ENCODE data around the gene CIBAR2.

CIBAR2 gene

DNA sequence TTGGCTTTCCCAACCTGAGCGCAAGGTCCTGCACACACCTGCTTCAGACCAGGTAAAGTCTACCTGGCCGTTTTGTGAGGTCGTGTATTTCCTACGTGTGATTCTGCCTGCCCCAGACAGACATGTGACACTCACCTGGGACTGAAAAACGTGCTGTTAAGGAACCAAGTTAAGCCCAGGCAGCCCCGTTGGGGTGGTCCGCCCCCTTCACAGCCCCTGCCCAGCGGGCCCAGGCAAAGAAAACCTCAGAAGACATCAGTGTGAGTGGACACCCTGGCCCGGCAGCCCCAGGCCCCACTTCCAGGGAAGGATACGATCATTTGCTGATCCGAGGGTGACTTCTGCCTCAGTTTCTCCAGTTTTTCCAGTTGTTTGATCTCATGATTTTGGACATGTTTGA is 4.7 kb downstream of the CIBAR2 start:
- Histone ChIP-seq H3K4me1 (ENCODE audit: control insufficient read depth, insufficient read depth, low read length) (no peaks in the 10 kb centered on the region), H3K9me3 (ENCODE audit: control insufficient read depth, insufficient read depth, low read depth, low read length) (no peaks in the 10 kb centered on the region), H3K36me3 (ENCODE audit: control insufficient read depth in 2 of 2, insufficient read depth in 1 of 2, low read length in 2 of 2) (no peaks in the 10 kb centered on the region), H3K27ac (ENCODE audit: extremely low read depth, low read depth, low read length) (no peak overlapping the region), H3K4me3 (ENCODE audit: low read depth, low read length) (no peak overlapping the region)
- POLR2A ChIA-PET, result no interaction called here
- no peak for TF ChIP-seq ZNF677 (tag by site-specific recombination; IDR thresholded peaks at IDR 0.05)
- CTCF ChIA-PET, result no interaction called here

DNA sequence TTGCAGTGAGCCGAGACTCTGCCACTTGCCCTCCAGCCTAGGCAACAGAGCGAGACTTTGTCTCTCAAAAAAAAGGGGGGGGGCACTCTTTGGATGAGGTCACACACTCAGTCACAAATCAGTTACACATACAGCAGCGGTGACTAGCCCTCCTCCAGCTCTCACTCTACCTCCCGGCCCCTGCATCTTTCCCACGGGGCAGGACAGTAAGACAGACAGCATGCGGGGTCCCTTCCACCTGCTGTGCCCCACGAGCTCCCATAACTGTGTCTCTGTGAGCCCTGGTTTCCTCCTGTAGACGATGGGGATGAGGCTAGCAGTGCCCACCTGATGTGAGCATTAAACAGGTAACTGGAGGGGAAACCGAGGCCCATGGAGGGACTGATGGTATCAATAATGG is 5.2 kb downstream of the CIBAR2 start:
- H3K9me3 ChIP-seq (ENCODE audit: control insufficient read depth, insufficient read depth, low read depth, low read length), result no peaks in the 10 kb centered on the region
- CTCF ChIA-PET, result interaction anchor here (0.5 kb wide), 1 partner anchor 127 kb away, joined by 3 read pairs; no protein-coding TSS in a partner anchor
- H3K4me3 ChIP-seq (ENCODE audit: low read depth, low read length), result no peak overlapping the region
- POLR2A ChIA-PET, result no interaction called here
- TF ChIP-seq ZNF274 (IDR thresholded peaks at IDR 0.05; ENCODE audit: low read length) (no peak), ZNF274 (tag by site-specific recombination; IDR thresholded peaks at IDR 0.05; ENCODE audit: borderline replicate concordance) (no peak), HOXC10 (CRISPR knock-in tag; IDR thresholded peaks at IDR 0.05) (no peak), ZNF677 (tag by site-specific recombination; IDR thresholded peaks at IDR 0.05) (no peak), ZNF830 (tag by site-specific recombination; IDR thresholded peaks at IDR 0.05; ENCODE audit: low read depth) (no peak), ZNF791 (tag by site-specific recombination; IDR thresholded peaks at IDR 0.05) (no peak)
- TF ChIP-seq, protein P1, sequence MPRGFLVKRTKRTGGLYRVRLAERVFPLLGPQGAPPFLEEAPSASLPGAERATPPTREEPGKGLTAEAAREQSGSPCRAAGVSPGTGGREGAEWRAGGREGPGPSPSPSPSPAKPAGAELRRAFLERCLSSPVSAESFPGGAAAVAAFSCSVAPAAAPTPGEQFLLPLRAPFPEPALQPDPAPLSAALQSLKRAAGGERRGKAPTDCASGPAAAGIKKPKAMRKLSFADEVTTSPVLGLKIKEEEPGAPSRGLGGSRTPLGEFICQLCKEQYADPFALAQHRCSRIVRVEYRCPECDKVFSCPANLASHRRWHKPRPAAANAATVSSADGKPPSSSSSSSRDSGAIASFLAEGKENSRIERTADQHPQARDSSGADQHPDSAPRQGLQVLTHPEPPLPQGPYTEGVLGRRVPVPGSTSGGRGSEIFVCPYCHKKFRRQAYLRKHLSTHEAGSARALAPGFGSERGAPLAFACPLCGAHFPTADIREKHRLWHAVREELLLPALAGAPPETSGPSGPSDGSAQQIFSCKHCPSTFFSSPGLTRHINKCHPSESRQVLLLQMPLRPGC (tag by site-specific recombination; IDR thresholded peaks at IDR 0.05), result no peak
- H3K4me1 ChIP-seq (ENCODE audit: control insufficient read depth, insufficient read depth, low read length), result no peaks in the 10 kb centered on the region
- no peaks in the 10 kb centered on the region for H3K36me3 ChIP-seq (ENCODE audit: control insufficient read depth in 2 of 2, insufficient read depth in 1 of 2, low read length in 2 of 2)
- no peak overlapping the region for H3K27ac ChIP-seq (ENCODE audit: extremely low read depth, low read depth, low read length)

DNA sequence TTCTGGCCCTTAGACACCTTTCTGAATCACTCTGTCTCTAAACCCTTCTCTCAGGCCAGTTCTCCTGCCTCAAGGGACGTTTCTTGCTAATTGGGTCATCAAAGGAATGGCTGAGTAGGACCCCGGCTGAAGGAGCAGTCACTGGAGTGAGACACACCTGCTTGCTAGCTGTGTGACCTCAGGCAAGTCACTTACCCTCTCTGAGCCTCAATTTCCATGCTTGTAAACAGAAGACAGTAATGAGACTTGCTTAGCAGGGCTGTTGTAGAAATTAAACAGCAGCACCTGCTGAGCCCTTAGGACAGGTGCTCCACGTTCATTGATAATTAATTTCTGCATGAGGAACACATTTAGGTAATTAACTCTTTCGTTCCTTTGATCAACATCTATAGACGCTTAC is 6.8 kb downstream of the CIBAR2 start:
- H3K4me1 ChIP-seq (ENCODE audit: control insufficient read depth, insufficient read depth, low read length), result no peaks in the 10 kb centered on the region
- no peak overlapping the region for H3K4me3 ChIP-seq (ENCODE audit: low read depth, low read length)
- H3K36me3 ChIP-seq (ENCODE audit: control insufficient read depth in 2 of 2, insufficient read depth in 1 of 2, low read length in 2 of 2), result no peaks in the 10 kb centered on the region
- TF ChIP-seq ZNF768 (tag by site-specific recombination; IDR thresholded peaks at IDR 0.05), result peak; percentile 80
- no peak for TF ChIP-seq ZNF529 (tag by site-specific recombination; IDR thresholded peaks at IDR 0.05; ENCODE audit: insufficient replicate concordance)
- TF ChIP-seq ZNF202 (tag by site-specific recombination; IDR thresholded peaks at IDR 0.05; ENCODE audit: borderline replicate concordance), result no peak
- TF ChIP-seq ZNF707 (tag by site-specific recombination; IDR thresholded peaks at IDR 0.05), result no peak
- no peak for TF ChIP-seq ZNF248 (tag by site-specific recombination; IDR thresholded peaks at IDR 0.05)
- no peak for TF ChIP-seq ZNF121 (tag by site-specific recombination; IDR thresholded peaks at IDR 0.05)
- TF ChIP-seq ZNF510 (tag by site-specific recombination; IDR thresholded peaks at IDR 0.05; ENCODE audit: insufficient replicate concordance), result no peak
- H3K9me3 ChIP-seq (ENCODE audit: control insufficient read depth, insufficient read depth, low read depth, low read length), result no peaks in the 10 kb centered on the region
- CTCF ChIA-PET, result interaction anchor here (0.7 to 1.5 kb wide), 2 partner anchors 10 to 200 kb away, joined by 4 to 7 read pairs; no protein-coding TSS in a partner anchor
- H3K27ac ChIP-seq (ENCODE audit: extremely low read depth, low read depth, low read length), result no peak overlapping the region
- POLR2A ChIA-PET, result no interaction called here

DNA sequence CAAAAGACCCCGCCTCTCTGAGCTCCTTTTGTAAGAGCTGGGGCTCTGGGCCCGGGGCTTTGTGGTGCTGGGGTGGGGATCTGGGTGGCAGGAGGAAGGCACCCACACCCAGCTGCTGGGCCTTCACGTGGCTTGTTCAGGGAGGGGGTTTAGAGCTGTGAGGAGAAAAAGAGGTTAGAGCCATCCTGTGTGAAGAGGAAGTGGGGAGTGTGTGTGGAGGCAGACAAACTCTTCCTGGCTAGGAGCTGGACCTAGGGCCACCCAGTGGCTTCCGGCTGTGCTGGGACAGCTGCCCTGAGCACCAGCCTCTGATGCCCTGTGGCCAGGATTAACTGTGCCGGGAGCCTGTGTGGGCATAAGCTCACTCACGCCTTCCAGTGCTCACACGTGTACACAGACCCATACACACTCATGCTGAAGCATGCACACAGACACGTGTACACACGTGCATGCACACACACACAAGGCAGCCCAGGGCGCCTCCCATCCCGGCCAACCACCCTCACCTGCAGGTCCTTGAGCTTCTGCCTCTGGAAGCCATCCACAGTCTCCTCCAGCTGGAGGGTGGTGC is 7.4 kb downstream of the CIBAR2 start:
- CTCF ChIA-PET, result interaction anchor here (0.6 to 1.5 kb wide), 3 partner anchors 10 to 201 kb away, joined by 4 to 7 read pairs (median 5); no protein-coding TSS in a partner anchor
- Histone ChIP-seq H3K9me3 (ENCODE audit: control insufficient read depth, insufficient read depth, low read depth, low read length) (no peaks in the 10 kb centered on the region), H3K4me3 (ENCODE audit: low read depth, low read length) (no peak overlapping the region), H3K4me1 (ENCODE audit: control insufficient read depth, insufficient read depth, low read length) (no peaks in the 10 kb centered on the region), H3K36me3 (ENCODE audit: control insufficient read depth in 2 of 2, insufficient read depth in 1 of 2, low read length in 2 of 2) (no peaks in the 10 kb centered on the region), H3K27ac (ENCODE audit: extremely low read depth, low read depth, low read length) (no peak overlapping the region)
- POLR2A ChIA-PET, result no interaction called here
- TF ChIP-seq ZNF621 (tag by site-specific recombination; IDR thresholded peaks at IDR 0.05) (no peak), ZFP3 (tag by site-specific recombination; IDR thresholded peaks at IDR 0.05; ENCODE audit: low read depth) (no peak), GLI4 (tag by site-specific recombination; IDR thresholded peaks at IDR 0.05) (no peak), ZNF510 (tag by site-specific recombination; IDR thresholded peaks at IDR 0.05; ENCODE audit: insufficient replicate concordance) (no peak), ZNF416 (tag by site-specific recombination; IDR thresholded peaks at IDR 0.05) (no peak)
- TF ChIP-seq, protein P2, sequence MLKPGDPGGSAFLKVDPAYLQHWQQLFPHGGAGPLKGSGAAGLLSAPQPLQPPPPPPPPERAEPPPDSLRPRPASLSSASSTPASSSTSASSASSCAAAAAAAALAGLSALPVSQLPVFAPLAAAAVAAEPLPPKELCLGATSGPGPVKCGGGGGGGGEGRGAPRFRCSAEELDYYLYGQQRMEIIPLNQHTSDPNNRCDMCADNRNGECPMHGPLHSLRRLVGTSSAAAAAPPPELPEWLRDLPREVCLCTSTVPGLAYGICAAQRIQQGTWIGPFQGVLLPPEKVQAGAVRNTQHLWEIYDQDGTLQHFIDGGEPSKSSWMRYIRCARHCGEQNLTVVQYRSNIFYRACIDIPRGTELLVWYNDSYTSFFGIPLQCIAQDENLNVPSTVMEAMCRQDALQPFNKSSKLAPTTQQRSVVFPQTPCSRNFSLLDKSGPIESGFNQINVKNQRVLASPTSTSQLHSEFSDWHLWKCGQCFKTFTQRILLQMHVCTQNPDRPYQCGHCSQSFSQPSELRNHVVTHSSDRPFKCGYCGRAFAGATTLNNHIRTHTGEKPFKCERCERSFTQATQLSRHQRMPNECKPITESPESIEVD (tag by site-specific recombination; IDR thresholded peaks at IDR 0.05), result no peak
- TF ChIP-seq, protein P3, sequence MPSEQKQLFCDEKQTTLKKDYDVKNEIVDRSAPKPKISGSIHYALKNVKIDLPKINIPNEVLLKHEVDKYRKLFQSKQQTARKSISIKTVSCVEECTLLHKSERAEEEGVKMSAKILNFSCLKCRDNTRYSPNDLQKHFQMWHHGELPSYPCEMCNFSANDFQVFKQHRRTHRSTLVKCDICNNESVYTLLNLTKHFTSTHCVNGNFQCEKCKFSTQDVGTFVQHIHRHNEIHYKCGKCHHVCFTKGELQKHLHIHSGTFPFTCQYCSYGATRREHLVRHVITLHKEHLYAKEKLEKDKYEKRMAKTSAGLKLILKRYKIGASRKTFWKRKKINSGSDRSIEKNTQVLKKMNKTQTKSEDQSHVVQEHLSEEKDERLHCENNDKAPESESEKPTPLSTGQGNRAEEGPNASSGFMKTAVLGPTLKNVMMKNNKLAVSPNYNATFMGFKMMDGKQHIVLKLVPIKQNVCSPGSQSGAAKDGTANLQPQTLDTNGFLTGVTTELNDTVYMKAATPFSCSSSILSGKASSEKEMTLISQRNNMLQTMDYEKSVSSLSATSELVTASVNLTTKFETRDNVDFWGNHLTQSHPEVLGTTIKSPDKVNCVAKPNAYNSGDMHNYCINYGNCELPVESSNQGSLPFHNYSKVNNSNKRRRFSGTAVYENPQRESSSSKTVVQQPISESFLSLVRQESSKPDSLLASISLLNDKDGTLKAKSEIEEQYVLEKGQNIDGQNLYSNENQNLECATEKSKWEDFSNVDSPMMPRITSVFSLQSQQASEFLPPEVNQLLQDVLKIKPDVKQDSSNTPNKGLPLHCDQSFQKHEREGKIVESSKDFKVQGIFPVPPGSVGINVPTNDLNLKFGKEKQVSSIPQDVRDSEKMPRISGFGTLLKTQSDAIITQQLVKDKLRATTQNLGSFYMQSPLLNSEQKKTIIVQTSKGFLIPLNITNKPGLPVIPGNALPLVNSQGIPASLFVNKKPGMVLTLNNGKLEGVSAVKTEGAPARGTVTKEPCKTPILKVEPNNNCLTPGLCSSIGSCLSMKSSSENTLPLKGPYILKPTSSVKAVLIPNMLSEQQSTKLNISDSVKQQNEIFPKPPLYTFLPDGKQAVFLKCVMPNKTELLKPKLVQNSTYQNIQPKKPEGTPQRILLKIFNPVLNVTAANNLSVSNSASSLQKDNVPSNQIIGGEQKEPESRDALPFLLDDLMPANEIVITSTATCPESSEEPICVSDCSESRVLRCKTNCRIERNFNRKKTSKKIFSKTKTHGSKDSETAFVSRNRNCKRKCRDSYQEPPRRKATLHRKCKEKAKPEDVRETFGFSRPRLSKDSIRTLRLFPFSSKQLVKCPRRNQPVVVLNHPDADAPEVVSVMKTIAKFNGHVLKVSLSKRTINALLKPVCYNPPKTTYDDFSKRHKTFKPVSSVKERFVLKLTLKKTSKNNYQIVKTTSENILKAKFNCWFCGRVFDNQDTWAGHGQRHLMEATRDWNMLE (tag by site-specific recombination; conservative IDR thresholded peaks at IDR 0.05; ENCODE audit: low read depth), result no peak
